NT2/D1 (cell line): ENCODE results near the gene ZNF350.

Experiments used
- SUZ12 ChIP-seq: IDR thresholded peaks from 2 replicates; pipeline ENCODE4 v1.6.1; 2011; ENCODE audit not compliant: insufficient read length, insufficient read depth; ENCODE audit errors: extremely low read depth
- YY1 ChIP-seq: IDR thresholded peaks from 2 replicates; pipeline ENCODE4 v1.6.1; 2011; ENCODE audit not compliant: insufficient read length, insufficient read depth
- ZNF274 ChIP-seq: IDR thresholded peaks from 2 replicates; pipeline ENCODE4 v1.6.1; 2011; ENCODE audit warnings: mild to moderate bottlenecking, low read depth, low read length

GRCh38 chr19:51986309-51987291 is at the start of gene ZNF350:
- TF ChIP-seq YY1: peak; percentile 100
- TF ChIP-seq SUZ12: no peak
- TF ChIP-seq ZNF274: no peak
